Caco-2 (cell line): Measurements from ENCODE around the gene AUTS2. TPM values are rescaled to one million over a fixed set of nuclear protein-coding genes. Genes with fewer than 3 reads are reported as not detected.

Experiments
- BruUV-seq: library from RNA; stranded (reverse); fragments of 400-500 nt; replicated peaks from 2 replicates; lab custom pipeline; 2021; lab: Mats Ljungman, UMichigan
- CTCF ChIA-PET: fragments of 300-600 bp; sonication (Branson Sonifier 250); formaldehyde crosslinking; loops from one replicate; lab custom pipeline; 2022; ENCODE audit warnings: antibody characterized with exemption; lab: Charles Lee
- POLR2A ChIA-PET: fragments of 300-600 bp; sonication (Branson Sonifier 250); formaldehyde crosslinking; loops from one replicate; lab custom pipeline; 2022; ENCODE audit warnings: antibody characterized with exemption; lab: Charles Lee
- DNase-seq, 2 experiments: peaks; one replicate each; pipeline versions ENCODE4 v3.0.0 to v3.0.0-alpha.2; 2020 to 2022
- H3K27me3 ChIP-seq: replicated peaks from 2 replicates; pipeline ENCODE4 v1.6.0; 2011; ENCODE audit warnings: low read length; ENCODE audit not compliant: control insufficient read depth, insufficient read depth
- H3K36me3 ChIP-seq: 2 replicates; pipeline ENCODE4 v1.5.1; 2011; ENCODE audit warnings: low read length; ENCODE audit not compliant: control insufficient read depth, insufficient read depth
- H3K4me1 ChIP-seq: fragments of 250-450 bp; sonication (Bioruptor Pico); 2 replicates; pipeline ENCODE4 v1.5.1; 2020; ENCODE audit warnings: mild to moderate bottlenecking
- H3K4me3 ChIP-seq: 2 replicates; pipeline ENCODE4 v1.5.1; 2011; ENCODE audit warnings: low read depth, mild to moderate bottlenecking, control low read depth, low read length
- H3K9me3 ChIP-seq: fragments of 250-450 bp; sonication (Bioruptor Pico); 2 replicates; pipeline ENCODE4 v1.5.1; 2020; ENCODE audit warnings: mild to moderate bottlenecking, moderate library complexity
- H3K27ac Mint-ChIP-seq: one replicate; pipeline ENCODE4 v1.8.0; 2022; ENCODE audit warnings: mixed read lengths; ENCODE audit not compliant: unreplicated experiment
- H3K27me3 Mint-ChIP-seq: one replicate; pipeline ENCODE4 v1.8.0; 2022; ENCODE audit warnings: mixed read lengths; ENCODE audit not compliant: insufficient read depth, unreplicated experiment
- H3K36me3 Mint-ChIP-seq: one replicate; pipeline ENCODE4 v1.8.0; 2022; ENCODE audit warnings: mild to moderate bottlenecking, mixed read lengths; ENCODE audit not compliant: insufficient read depth, unreplicated experiment
- H3K4me1 Mint-ChIP-seq: one replicate; pipeline ENCODE4 v1.8.0; 2022; ENCODE audit warnings: low read depth, mixed read lengths; ENCODE audit not compliant: unreplicated experiment
- H3K4me3 Mint-ChIP-seq: one replicate; pipeline ENCODE4 v1.8.0; 2022; ENCODE audit warnings: mild to moderate bottlenecking, moderate library complexity, mixed read lengths; ENCODE audit not compliant: unreplicated experiment
- H3K9me3 Mint-ChIP-seq: one replicate; pipeline ENCODE4 v1.8.0; 2022; ENCODE audit warnings: mixed read lengths; ENCODE audit not compliant: unreplicated experiment
- intact Hi-C: fragments of 100-400 bp; cut with micrococcal nuclease; formaldehyde crosslinking; loops from one replicate; pipeline ENCODE4 v1.10.0; 2022; ENCODE audit not compliant: unreplicated experiment
- total RNA-seq: library from RNA; stranded (reverse); gene quantifications from 2 replicates; pipeline ENCODE4 v1.2.3, GENCODE V29; 2022
- TF ChIP-seq, protein P1 (sequence below), 2 experiments: fragments of 200-600 bp in 1 of 2; IDR thresholded peaks; 1 replicate in 1 of 2; 2 replicates in 1 of 2; pipeline versions ENCODE4 v1.5.1 to v1.8.0; 2011 to 2022; ENCODE audit warnings: antibody characterized with exemption in 1 of 2, control low read depth in 1 of 2, inconsistent platforms in 1 of 2, low read depth in 1 of 2, low read length in 1 of 2, mild to moderate bottlenecking in 1 of 2, moderate library complexity in 1 of 2; ENCODE audit not compliant: insufficient read depth in 1 of 2, severe bottlenecking in 1 of 2, unreplicated experiment in 1 of 2

AUTS2 gene
- total RNA-seq, 1 experiment from 2014 or later = 37.1 TPM

DNA sequence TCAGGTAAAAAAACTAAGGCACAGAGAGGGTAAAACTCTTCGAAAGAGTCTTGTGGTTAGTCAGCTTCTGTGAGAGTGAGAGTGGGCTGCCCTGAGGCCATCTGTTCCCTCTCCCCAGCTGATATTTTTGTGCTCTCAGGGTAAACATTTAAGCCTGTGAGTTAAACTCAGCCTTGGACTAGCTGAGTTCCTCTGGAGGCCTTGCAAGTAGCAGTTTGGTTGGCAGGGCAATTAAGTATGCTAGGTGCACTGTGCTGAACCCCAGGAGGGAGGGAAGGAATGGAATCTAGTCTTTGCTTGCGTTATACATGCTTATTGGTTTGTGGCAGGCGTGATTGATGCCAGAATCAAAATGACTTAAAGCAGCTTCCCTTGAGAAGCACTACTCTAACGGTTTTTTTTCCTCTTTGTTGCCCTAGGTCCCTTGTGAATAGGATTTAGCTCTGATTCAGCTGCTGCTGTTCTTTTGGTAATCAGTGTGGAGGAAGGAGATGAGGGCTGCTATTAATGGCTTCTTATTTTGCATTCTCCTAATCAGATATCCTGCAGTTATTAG lies 140.2 kb downstream of the AUTS2 start:
- H3K27ac Mint-ChIP-seq = no peak overlapping the region
- H3K27me3 Mint-ChIP-seq = no peaks in the 10 kb centered on the region
- ChIA-PET POLR2A (no interaction called here), CTCF (no interaction called here)
- peaks cover 43% of the 10 kb centered on the region for H3K4me1 Mint-ChIP-seq
- no TSS peak for BruUV-seq
- no peaks in the 10 kb centered on the region for H3K36me3 ChIP-seq
- no peaks in the 10 kb centered on the region for H3K36me3 Mint-ChIP-seq
- TF ChIP-seq, protein P1, sequence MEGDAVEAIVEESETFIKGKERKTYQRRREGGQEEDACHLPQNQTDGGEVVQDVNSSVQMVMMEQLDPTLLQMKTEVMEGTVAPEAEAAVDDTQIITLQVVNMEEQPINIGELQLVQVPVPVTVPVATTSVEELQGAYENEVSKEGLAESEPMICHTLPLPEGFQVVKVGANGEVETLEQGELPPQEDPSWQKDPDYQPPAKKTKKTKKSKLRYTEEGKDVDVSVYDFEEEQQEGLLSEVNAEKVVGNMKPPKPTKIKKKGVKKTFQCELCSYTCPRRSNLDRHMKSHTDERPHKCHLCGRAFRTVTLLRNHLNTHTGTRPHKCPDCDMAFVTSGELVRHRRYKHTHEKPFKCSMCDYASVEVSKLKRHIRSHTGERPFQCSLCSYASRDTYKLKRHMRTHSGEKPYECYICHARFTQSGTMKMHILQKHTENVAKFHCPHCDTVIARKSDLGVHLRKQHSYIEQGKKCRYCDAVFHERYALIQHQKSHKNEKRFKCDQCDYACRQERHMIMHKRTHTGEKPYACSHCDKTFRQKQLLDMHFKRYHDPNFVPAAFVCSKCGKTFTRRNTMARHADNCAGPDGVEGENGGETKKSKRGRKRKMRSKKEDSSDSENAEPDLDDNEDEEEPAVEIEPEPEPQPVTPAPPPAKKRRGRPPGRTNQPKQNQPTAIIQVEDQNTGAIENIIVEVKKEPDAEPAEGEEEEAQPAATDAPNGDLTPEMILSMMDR (IDR thresholded peaks at IDR 0.05; ENCODE audit: insufficient read depth in 1 of 2, low read depth in 1 of 2, low read length in 1 of 2, severe bottlenecking in 1 of 2, unreplicated experiment in 1 of 2) = no peak
- DNase-seq = no peak
- no peaks in the 10 kb centered on the region for H3K9me3 ChIP-seq
- H3K4me1 ChIP-seq = peaks cover 44% of the 10 kb centered on the region
- H3K27me3 ChIP-seq = no peaks in the 10 kb centered on the region
- intact Hi-C loops = no loop called here
- H3K4me3 Mint-ChIP-seq = no peak overlapping the region
- no peaks in the 10 kb centered on the region for H3K9me3 Mint-ChIP-seq
- no peak overlapping the region for H3K4me3 ChIP-seq

DNA sequence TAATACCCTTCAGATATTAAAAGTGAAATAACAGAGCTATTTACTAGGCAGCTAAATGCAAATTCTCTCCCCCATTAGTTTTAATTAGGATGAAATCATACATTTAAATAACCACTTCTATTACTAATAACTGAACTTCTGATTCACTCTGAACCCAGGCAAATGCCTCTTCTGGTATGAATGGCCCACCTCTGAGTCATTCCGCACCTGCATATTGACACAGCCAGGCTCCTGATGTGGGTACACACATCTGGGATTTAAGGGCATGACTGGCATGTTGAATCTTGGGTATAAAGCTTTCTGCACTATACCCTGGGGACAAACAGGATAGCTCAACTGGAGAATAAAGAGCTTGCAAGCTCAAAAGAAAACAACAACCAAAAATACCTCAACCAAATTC lies 140.9 kb downstream of the AUTS2 start:
- no peaks in the 10 kb centered on the region for H3K36me3 Mint-ChIP-seq
- no peaks in the 10 kb centered on the region for H3K9me3 Mint-ChIP-seq
- ChIA-PET POLR2A (no interaction called here), CTCF (no interaction called here)
- H3K27me3 Mint-ChIP-seq = no peaks in the 10 kb centered on the region
- no peak overlapping the region for H3K27ac Mint-ChIP-seq
- H3K4me3 ChIP-seq = no peak overlapping the region
- peaks cover 49% of the 10 kb centered on the region for H3K4me1 ChIP-seq
- H3K4me1 Mint-ChIP-seq = peaks cover 47% of the 10 kb centered on the region
- H3K27me3 ChIP-seq = no peaks in the 10 kb centered on the region
- H3K4me3 Mint-ChIP-seq = no peak overlapping the region
- no peaks in the 10 kb centered on the region for H3K36me3 ChIP-seq
- no peaks in the 10 kb centered on the region for H3K9me3 ChIP-seq
- no TSS peak for BruUV-seq
- TF ChIP-seq, protein P1 (IDR thresholded peaks at IDR 0.05; ENCODE audit: insufficient read depth in 1 of 2, low read depth in 1 of 2, low read length in 1 of 2, severe bottlenecking in 1 of 2, unreplicated experiment in 1 of 2) = no peak
- DNase-seq = no peak
- intact Hi-C loops = no loop called here

- POLR2A ChIA-PET = no interaction called here
- Histone ChIP-seq H3K4me1 (peaks cover 49% of the 10 kb centered on the region), H3K36me3 (no peaks in the 10 kb centered on the region), H3K9me3 (no peaks in the 10 kb centered on the region), H3K4me3 (no peak overlapping the region), H3K27me3 (no peaks in the 10 kb centered on the region)
- no peak for DNase-seq
- Mint-ChIP-seq H3K36me3 (no peaks in the 10 kb centered on the region), H3K27ac (peak overlapping the region; percentile 15), H3K4me1 (peaks cover 48% of the 10 kb centered on the region), H3K27me3 (no peaks in the 10 kb centered on the region), H3K9me3 (no peaks in the 10 kb centered on the region), H3K4me3 (no peak overlapping the region)
- CTCF ChIA-PET = no interaction called here
- intact Hi-C loops = no loop called here
- TF ChIP-seq, protein P1 (IDR thresholded peaks at IDR 0.05; ENCODE audit: insufficient read depth in 1 of 2, low read depth in 1 of 2, low read length in 1 of 2, severe bottlenecking in 1 of 2, unreplicated experiment in 1 of 2) = no peak
- BruUV-seq = no TSS peak
These were observed 141.7 kb downstream of the AUTS2 start for GRCh38 chr7:69739931-69740431.
